Cardiac fibroblast (primary cell): ENCODE measurements around the gene DPP6.

Experiments
- DNase-seq, 2 donors: peaks; one replicate each; pipeline versions ENCODE4 v3.0.0 to v3.0.0-alpha.2; 2010; ENCODE audit warnings: low read depth in 2 of 2
- H3K4me3 ChIP-seq, 2 donors: replicated peaks in 1 of 2; 1 replicate in 1 of 2; 2 replicates in 1 of 2; pipeline ENCODE4 v1.5.1; 2011; ENCODE audit warnings: low read depth in 2 of 2, low read length in 2 of 2, mild to moderate bottlenecking in 2 of 2, moderate library complexity in 1 of 2
- TF ChIP-seq, protein P1 (sequence below): IDR thresholded peaks from one replicate; pipeline ENCODE4 v1.5.1; 2011; ENCODE audit warnings: low read depth, mild to moderate bottlenecking, low read length, inconsistent platforms

Gene DPP6

DNA sequence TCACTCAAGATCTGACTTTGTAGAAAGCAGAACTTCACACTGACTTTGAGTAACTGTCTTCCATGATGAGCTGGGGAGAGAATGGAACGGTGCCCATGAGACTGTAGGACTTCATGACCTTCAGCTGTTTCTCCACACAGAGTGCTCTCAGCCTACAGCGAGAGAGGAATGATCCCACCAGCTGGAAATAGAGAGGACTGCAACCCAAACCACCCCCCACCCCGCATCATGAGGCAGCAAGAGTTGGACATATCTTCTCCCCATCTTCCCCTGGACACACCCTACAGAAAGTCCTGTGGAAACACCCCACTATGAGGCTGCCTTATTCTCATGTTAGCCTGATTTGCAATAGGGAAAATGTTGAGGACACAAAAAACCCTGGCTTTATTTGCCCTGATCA lies 638.2 kb downstream of the DPP6 start:
- DNase-seq = no peak
- TF ChIP-seq, protein P1, sequence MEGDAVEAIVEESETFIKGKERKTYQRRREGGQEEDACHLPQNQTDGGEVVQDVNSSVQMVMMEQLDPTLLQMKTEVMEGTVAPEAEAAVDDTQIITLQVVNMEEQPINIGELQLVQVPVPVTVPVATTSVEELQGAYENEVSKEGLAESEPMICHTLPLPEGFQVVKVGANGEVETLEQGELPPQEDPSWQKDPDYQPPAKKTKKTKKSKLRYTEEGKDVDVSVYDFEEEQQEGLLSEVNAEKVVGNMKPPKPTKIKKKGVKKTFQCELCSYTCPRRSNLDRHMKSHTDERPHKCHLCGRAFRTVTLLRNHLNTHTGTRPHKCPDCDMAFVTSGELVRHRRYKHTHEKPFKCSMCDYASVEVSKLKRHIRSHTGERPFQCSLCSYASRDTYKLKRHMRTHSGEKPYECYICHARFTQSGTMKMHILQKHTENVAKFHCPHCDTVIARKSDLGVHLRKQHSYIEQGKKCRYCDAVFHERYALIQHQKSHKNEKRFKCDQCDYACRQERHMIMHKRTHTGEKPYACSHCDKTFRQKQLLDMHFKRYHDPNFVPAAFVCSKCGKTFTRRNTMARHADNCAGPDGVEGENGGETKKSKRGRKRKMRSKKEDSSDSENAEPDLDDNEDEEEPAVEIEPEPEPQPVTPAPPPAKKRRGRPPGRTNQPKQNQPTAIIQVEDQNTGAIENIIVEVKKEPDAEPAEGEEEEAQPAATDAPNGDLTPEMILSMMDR = no peak
- H3K4me3 ChIP-seq = no peak overlapping the region

DNA sequence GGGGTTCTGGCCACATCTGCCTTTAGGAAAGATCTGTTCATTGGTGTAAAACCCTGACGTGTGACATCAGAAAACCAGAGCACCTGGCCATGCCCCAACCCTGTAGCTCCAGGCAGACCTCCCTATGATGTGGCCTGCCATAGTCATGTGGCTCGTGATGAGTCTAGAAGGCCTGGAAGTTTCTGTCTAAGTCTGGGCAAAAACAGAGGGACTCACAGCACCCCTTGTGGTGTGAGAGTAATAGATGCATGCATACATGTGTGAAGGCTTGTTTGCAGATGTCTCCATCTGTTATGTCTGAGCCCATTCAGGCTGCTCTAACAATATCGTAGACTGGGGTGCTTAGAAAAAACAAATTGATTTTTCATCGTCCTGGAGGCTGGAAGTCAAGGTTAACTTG lies 641.5 kb downstream of the DPP6 start:
- no peak for DNase-seq
- TF ChIP-seq, protein P1 = no peak
- no peak overlapping the region for H3K4me3 ChIP-seq

DNA sequence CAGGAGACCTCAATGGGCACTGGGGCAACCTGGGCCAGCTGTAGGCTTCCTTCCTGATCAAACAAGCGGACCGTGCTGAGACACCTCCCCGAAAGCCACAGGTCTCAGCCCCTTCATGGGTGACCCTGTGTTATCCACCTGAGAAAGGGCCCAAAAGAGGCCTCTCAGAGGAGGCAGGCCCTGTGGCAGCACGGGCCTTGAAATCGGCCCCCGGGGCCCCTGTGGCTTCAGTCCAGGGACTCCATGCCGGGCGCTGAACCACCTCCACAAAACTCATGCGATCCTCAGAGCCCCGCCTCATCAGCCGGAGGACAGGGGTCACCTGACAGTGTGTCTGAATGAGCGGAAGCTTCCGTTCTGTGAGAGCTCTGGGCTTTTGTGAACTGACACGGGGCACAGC lies 643.6 kb downstream of the DPP6 start:
- no peak overlapping the region for H3K4me3 ChIP-seq
- DNase-seq = no peak
- TF ChIP-seq, protein P1 = no peak

DNA sequence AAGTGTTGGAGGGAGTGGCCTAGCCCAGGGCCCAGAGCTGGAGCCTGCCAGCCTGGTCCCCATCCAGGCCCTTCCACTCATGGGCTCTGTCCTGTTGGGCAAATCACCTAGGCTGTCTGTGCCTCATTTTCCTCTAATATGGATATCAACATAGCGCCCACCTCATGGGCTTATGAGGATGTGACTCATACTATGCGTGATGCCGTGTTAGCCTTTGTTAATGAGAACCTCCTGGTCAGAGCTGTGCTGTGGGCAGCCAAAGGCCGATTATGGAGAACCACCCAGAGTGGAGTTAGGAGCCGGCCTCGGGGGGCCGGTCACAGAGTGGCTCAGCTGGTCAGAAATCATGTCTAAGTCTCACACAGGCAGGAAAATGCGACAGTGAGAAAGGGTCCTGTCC lies 644.4 kb downstream of the DPP6 start:
- no peak for DNase-seq
- H3K4me3 ChIP-seq = no peak overlapping the region
- TF ChIP-seq, protein P1 = no peak

DNA sequence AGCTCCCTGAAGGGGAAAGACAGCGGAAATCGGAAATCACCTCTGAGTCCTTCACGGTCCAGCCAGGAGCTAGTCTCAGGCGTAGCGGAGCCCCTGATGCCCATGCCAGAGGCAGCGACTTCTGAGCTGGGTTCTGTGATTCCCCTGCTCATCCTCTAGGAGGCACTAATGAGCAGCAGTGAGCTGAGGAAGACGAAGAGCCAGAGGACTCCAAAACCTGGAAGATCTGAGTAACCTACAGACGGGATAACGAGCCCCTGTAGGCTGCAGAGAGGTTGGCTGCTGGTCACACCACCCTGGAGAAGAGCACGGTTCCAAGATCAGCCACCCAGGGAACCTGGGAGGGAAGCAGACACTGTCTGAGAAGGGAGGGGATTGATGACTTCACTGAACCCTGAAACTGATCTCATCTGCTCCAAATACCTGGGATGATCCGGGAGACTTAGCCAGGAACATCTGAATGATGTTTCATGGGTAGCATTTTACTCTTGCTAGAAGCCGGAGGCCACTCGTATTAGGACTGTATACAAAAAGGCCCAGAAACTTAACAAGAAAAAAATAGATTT lies 646.6 kb downstream of the DPP6 start:
- H3K4me3 ChIP-seq = no peak overlapping the region
- no peak for DNase-seq
- TF ChIP-seq, protein P1 = peak; percentile 9

DNA sequence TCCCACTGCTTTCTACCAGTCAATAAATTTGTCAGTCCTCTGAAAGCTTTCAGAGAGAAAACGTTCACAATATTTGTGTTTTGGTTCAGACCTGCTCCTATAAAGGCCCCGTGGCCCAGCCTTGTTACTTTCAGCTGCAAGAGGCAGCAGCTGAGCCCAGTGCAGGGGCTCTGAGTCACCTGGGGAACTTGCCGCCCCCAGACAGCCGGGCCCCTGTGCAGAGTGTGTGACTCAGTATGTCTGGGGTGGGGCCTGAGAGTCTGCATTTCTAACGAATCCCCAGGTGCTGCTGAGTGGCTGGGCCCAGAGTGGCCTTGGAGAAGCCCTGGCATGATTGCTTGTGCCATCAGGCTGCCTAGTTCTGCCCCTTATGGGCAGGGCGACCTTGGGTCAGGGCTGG lies 647.2 kb downstream of the DPP6 start:
- DNase-seq = no peak
- TF ChIP-seq, protein P1 = no peak

More for the DNA sequence above, 647.2 kb downstream of the DPP6 start:
- no peak overlapping the region for H3K4me3 ChIP-seq
